ENCODE measurements around the gene ENOX1.

ENOX1 gene

DNA sequence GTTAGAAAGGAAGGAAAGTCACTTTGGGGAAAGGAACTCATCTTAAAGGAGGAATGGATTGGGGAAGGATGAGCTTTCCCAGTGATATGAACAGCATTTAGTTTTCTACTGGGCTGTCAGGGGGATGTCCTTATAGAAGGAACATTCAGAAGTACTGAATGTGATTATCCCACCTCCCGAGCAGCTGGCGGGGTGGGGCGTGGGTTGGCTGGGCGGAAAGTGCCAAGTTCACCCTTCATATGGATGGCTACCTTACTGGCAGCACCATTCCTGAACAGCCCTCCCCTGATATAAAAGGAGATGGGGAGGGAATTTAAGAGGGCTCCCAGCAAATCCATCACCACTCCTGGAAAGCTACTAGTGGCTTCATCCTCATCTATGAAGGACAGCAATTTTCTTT is 572.6 kb downstream of the ENOX1 start:
- no peak overlapping the region for H3K27ac ChIP-seq (ENCODE audit: insufficient read depth in 1 of 2, low read depth in 1 of 2, low read length in 2 of 2, poor library complexity in 1 of 2, severe bottlenecking in 2 of 2)
- no peaks in the 10 kb centered on the region for H3K27me3 ChIP-seq (replicated peaks in 2 of 5; ENCODE audit: control insufficient read depth in 4 of 5, insufficient read depth in 5 of 5, low read length in 4 of 5)
- H3K4me1 ChIP-seq (ENCODE audit: control extremely low read depth in 1 of 4, control insufficient read depth in 4 of 4, insufficient read depth in 4 of 4, low read length in 3 of 4): no peaks in the 10 kb centered on the region
- CTCF ChIA-PET: no interaction called here
- no peak overlapping the region for H3K4me3 ChIP-seq (ENCODE audit: control insufficient read depth in 1 of 7, extremely low read depth in 1 of 7, insufficient read depth in 4 of 7, low read depth in 2 of 7, low read length in 6 of 7)
- WGBS (ENCODE audit: insufficient coverage): 100% methylated on average over 1 of the region's 4 CpGs
- H3K9me3 ChIP-seq (ENCODE audit: control extremely low read depth in 1 of 5, control insufficient read depth in 4 of 5, insufficient read depth in 2 of 5, low read depth in 1 of 5, low read length in 4 of 5): no peaks in the 10 kb centered on the region
- POLR2A ChIA-PET: no interaction called here
- H3K36me3 ChIP-seq (ENCODE audit: control insufficient read depth in 4 of 4, insufficient read depth in 4 of 4, low read length in 3 of 4): no peaks in the 10 kb centered on the region
- DNase-seq: no peak

- Histone ChIP-seq H3K9me3 (ENCODE audit: control extremely low read depth in 1 of 5, control insufficient read depth in 4 of 5, insufficient read depth in 2 of 5, low read depth in 1 of 5, low read length in 4 of 5) (peaks cover 0 to 9% (median 3%) of the 10 kb centered on the region in 5 experiments), H3K4me1 (ENCODE audit: control extremely low read depth in 1 of 4, control insufficient read depth in 4 of 4, insufficient read depth in 4 of 4, low read length in 3 of 4) (no peaks in the 10 kb centered on the region), H3K36me3 (ENCODE audit: control insufficient read depth in 4 of 4, insufficient read depth in 4 of 4, low read length in 3 of 4) (no peaks in the 10 kb centered on the region), H3K4me3 (ENCODE audit: control insufficient read depth in 1 of 7, extremely low read depth in 1 of 7, insufficient read depth in 4 of 7, low read depth in 2 of 7, low read length in 6 of 7) (no peak overlapping the region), H3K27me3 (replicated peaks in 2 of 5; ENCODE audit: control insufficient read depth in 4 of 5, insufficient read depth in 5 of 5, low read length in 4 of 5) (no peaks in the 10 kb centered on the region), H3K27ac (ENCODE audit: insufficient read depth in 1 of 2, low read depth in 1 of 2, low read length in 2 of 2, poor library complexity in 1 of 2, severe bottlenecking in 2 of 2) (no peak overlapping the region)
- POLR2A ChIA-PET: no interaction called here
- CTCF ChIA-PET: interaction anchor here (0.6 kb wide), 1 partner anchor 16 kb away, joined by 3 read pairs; no protein-coding TSS in a partner anchor
- no peak for DNase-seq
These were observed 579.9 kb downstream of the ENOX1 start for GRCh38 chr13:43206838-43207237.

DNA sequence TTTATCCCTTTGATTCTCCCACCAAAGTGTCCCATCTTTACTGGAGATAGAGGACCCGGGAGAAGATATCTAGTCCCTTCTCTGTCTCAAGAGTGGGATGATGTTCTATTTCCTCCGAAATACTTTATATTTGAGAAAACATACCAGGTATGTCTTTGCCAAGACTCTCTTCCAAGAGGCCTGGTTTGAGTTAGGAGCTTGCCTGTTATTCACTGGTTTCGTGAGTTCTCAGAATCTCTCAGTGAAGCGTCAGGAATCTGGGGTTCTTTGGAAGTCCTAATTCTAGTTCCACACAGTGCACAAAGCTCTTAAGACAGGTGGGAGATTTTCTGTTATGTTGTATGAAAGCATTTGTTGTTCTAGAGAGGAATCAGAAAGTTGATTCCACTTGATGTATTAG is 581.4 kb downstream of the ENOX1 start:
- no peak overlapping the region for H3K4me3 ChIP-seq (ENCODE audit: control insufficient read depth in 1 of 7, extremely low read depth in 1 of 7, insufficient read depth in 4 of 7, low read depth in 2 of 7, low read length in 6 of 7)
- CTCF ChIA-PET: interaction anchor here (1.1 kb wide), 1 partner anchor 31 kb away, joined by 3 read pairs; no protein-coding TSS in a partner anchor

GRCh38 chr13:43204591-43204990 is 582.2 kb downstream of the ENOX1 start:
- no CpG with 5 or more reads among the region's 2 CpGs for WGBS (ENCODE audit: insufficient coverage)
- H3K4me1 ChIP-seq (ENCODE audit: control extremely low read depth in 1 of 4, control insufficient read depth in 4 of 4, insufficient read depth in 4 of 4, low read length in 3 of 4): no peaks in the 10 kb centered on the region
- no peaks in the 10 kb centered on the region for H3K27me3 ChIP-seq (replicated peaks in 2 of 5; ENCODE audit: control insufficient read depth in 4 of 5, insufficient read depth in 5 of 5, low read length in 4 of 5)
- H3K4me3 ChIP-seq (ENCODE audit: control insufficient read depth in 1 of 7, extremely low read depth in 1 of 7, insufficient read depth in 4 of 7, low read depth in 2 of 7, low read length in 6 of 7): no peak overlapping the region
- H3K9me3 ChIP-seq (ENCODE audit: control extremely low read depth in 1 of 5, control insufficient read depth in 4 of 5, insufficient read depth in 2 of 5, low read depth in 1 of 5, low read length in 4 of 5): peaks cover 0 to 11% (median 3%) of the 10 kb centered on the region in 5 experiments
- H3K27ac ChIP-seq (ENCODE audit: insufficient read depth in 1 of 2, low read depth in 1 of 2, low read length in 2 of 2, poor library complexity in 1 of 2, severe bottlenecking in 2 of 2): no peak overlapping the region
- no peaks in the 10 kb centered on the region for H3K36me3 ChIP-seq (ENCODE audit: control insufficient read depth in 4 of 4, insufficient read depth in 4 of 4, low read length in 3 of 4)
- no peak for DNase-seq
- CTCF ChIA-PET: interaction anchor here (1.1 kb wide), 1 partner anchor 32 kb away, joined by 3 read pairs; no protein-coding TSS in a partner anchor
- POLR2A ChIA-PET: no interaction called here

More for the DNA sequence above, 581.4 kb downstream of the ENOX1 start:
- DNase-seq: no peak
- Histone ChIP-seq H3K4me1 (ENCODE audit: control extremely low read depth in 1 of 4, control insufficient read depth in 4 of 4, insufficient read depth in 4 of 4, low read length in 3 of 4) (no peaks in the 10 kb centered on the region), H3K36me3 (ENCODE audit: control insufficient read depth in 4 of 4, insufficient read depth in 4 of 4, low read length in 3 of 4) (no peaks in the 10 kb centered on the region), H3K27me3 (replicated peaks in 2 of 5; ENCODE audit: control insufficient read depth in 4 of 5, insufficient read depth in 5 of 5, low read length in 4 of 5) (no peaks in the 10 kb centered on the region), H3K9me3 (ENCODE audit: control extremely low read depth in 1 of 5, control insufficient read depth in 4 of 5, insufficient read depth in 2 of 5, low read depth in 1 of 5, low read length in 4 of 5) (peaks cover 0 to 11% (median 3%) of the 10 kb centered on the region in 5 experiments), H3K27ac (ENCODE audit: insufficient read depth in 1 of 2, low read depth in 1 of 2, low read length in 2 of 2, poor library complexity in 1 of 2, severe bottlenecking in 2 of 2) (no peak overlapping the region)
- POLR2A ChIA-PET: no interaction called here
- 96% methylated on average over 3 of the region's 4 CpGs for WGBS (ENCODE audit: insufficient coverage)

DNA sequence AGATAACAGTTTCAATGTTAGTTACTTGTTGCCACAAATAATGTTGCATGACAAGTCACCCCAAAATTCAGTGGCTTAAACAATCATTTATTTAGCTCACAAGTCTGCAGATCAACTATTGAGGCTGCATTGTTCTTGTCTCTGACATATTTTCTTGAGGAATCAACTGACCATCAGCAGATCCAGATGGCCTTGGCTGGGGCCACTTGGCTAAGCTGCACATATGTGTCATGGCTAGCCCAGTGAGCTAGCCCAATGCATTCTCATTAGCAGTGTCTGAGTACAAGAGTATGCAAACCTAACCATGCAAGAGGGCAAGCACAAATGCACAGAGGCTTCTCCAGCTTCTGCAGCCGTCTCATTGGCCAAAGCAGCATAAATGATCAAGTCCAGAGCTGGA is 583.0 kb downstream of the ENOX1 start:
- H3K27me3 ChIP-seq (replicated peaks in 2 of 5; ENCODE audit: control insufficient read depth in 4 of 5, insufficient read depth in 5 of 5, low read length in 4 of 5): no peaks in the 10 kb centered on the region
- H3K9me3 ChIP-seq (ENCODE audit: control extremely low read depth in 1 of 5, control insufficient read depth in 4 of 5, insufficient read depth in 2 of 5, low read depth in 1 of 5, low read length in 4 of 5): peaks cover 0 to 11% (median 3%) of the 10 kb centered on the region in 5 experiments
- 80% methylated on average over 1 of the region's 1 CpG for WGBS (ENCODE audit: insufficient coverage)
- CTCF ChIA-PET: no interaction called here
- no peaks in the 10 kb centered on the region for H3K4me1 ChIP-seq (ENCODE audit: control extremely low read depth in 1 of 4, control insufficient read depth in 4 of 4, insufficient read depth in 4 of 4, low read length in 3 of 4)
- POLR2A ChIA-PET: no interaction called here
- H3K27ac ChIP-seq (ENCODE audit: insufficient read depth in 1 of 2, low read depth in 1 of 2, low read length in 2 of 2, poor library complexity in 1 of 2, severe bottlenecking in 2 of 2): no peak overlapping the region
- no peaks in the 10 kb centered on the region for H3K36me3 ChIP-seq (ENCODE audit: control insufficient read depth in 4 of 4, insufficient read depth in 4 of 4, low read length in 3 of 4)
- no peak for DNase-seq
- no peak overlapping the region for H3K4me3 ChIP-seq (ENCODE audit: control insufficient read depth in 1 of 7, extremely low read depth in 1 of 7, insufficient read depth in 4 of 7, low read depth in 2 of 7, low read length in 6 of 7)

- Histone ChIP-seq H3K9me3 (ENCODE audit: control extremely low read depth in 1 of 5, control insufficient read depth in 4 of 5, insufficient read depth in 2 of 5, low read depth in 1 of 5, low read length in 4 of 5) (peaks cover 0 to 11% (median 3%) of the 10 kb centered on the region in 5 experiments), H3K27me3 (replicated peaks in 2 of 5; ENCODE audit: control insufficient read depth in 4 of 5, insufficient read depth in 5 of 5, low read length in 4 of 5) (no peaks in the 10 kb centered on the region), H3K27ac (ENCODE audit: insufficient read depth in 1 of 2, low read depth in 1 of 2, low read length in 2 of 2, poor library complexity in 1 of 2, severe bottlenecking in 2 of 2) (no peak overlapping the region), H3K4me1 (ENCODE audit: control extremely low read depth in 1 of 4, control insufficient read depth in 4 of 4, insufficient read depth in 4 of 4, low read length in 3 of 4) (no peaks in the 10 kb centered on the region), H3K36me3 (ENCODE audit: control insufficient read depth in 4 of 4, insufficient read depth in 4 of 4, low read length in 3 of 4) (no peaks in the 10 kb centered on the region), H3K4me3 (ENCODE audit: control insufficient read depth in 1 of 7, extremely low read depth in 1 of 7, insufficient read depth in 4 of 7, low read depth in 2 of 7, low read length in 6 of 7) (no peak overlapping the region)
- ChIA-PET POLR2A (no interaction called here), CTCF (no interaction called here)
- no CpG with 5 or more reads among the region's 1 CpG for WGBS (ENCODE audit: insufficient coverage)
- DNase-seq: no peak
These were observed 586.0 kb downstream of the ENOX1 start for GRCh38 chr13:43200736-43201135.

- CTCF ChIA-PET: interaction anchor here (1.0 kb wide), 1 partner anchor 14 kb away, joined by 3 read pairs; no protein-coding TSS in a partner anchor
- 100% methylated on average over 1 of the region's 1 CpG for WGBS (ENCODE audit: insufficient coverage)
These were observed 586.5 kb downstream of the ENOX1 start for GRCh38 chr13:43200307-43200706.

More at GRCh38 chr13:43200307-43200706, 586.5 kb downstream of the ENOX1 start:
- Histone ChIP-seq H3K9me3 (ENCODE audit: control extremely low read depth in 1 of 5, control insufficient read depth in 4 of 5, insufficient read depth in 2 of 5, low read depth in 1 of 5, low read length in 4 of 5) (peaks cover 0 to 11% (median 3%) of the 10 kb centered on the region in 5 experiments), H3K36me3 (ENCODE audit: control insufficient read depth in 4 of 4, insufficient read depth in 4 of 4, low read length in 3 of 4) (no peaks in the 10 kb centered on the region), H3K27me3 (replicated peaks in 2 of 5; ENCODE audit: control insufficient read depth in 4 of 5, insufficient read depth in 5 of 5, low read length in 4 of 5) (no peaks in the 10 kb centered on the region), H3K4me3 (ENCODE audit: control insufficient read depth in 1 of 7, extremely low read depth in 1 of 7, insufficient read depth in 4 of 7, low read depth in 2 of 7, low read length in 6 of 7) (no peak overlapping the region), H3K4me1 (ENCODE audit: control extremely low read depth in 1 of 4, control insufficient read depth in 4 of 4, insufficient read depth in 4 of 4, low read length in 3 of 4) (no peaks in the 10 kb centered on the region), H3K27ac (ENCODE audit: insufficient read depth in 1 of 2, low read depth in 1 of 2, low read length in 2 of 2, poor library complexity in 1 of 2, severe bottlenecking in 2 of 2) (no peak overlapping the region)
- POLR2A ChIA-PET: no interaction called here
- no peak for DNase-seq
